ENCODE results near the gene MITF.

- TF ChIP-seq CTCF (IDR thresholded peaks at IDR 0.05; ENCODE audit: low read length) = no peak
- no peak for TF ChIP-seq EZH2 (IDR thresholded peaks at IDR 0.05; ENCODE audit: borderline replicate concordance, low read length)
Measured at GRCh38 chr3:69914395-69914794, 175.1 kb downstream of the MITF start.

Data from OCI-LY1 (cell line).